Stimulated activated naive CD8-positive, alpha-beta T cell treated with anti-CD3 and anti-CD28 coated beads, Interleukin-15, amount 100 ng/mL, for 72 hours (primary cell): Measurements from ENCODE around the gene MVP.
"Not testable (repeated sequence)": the region's sequence is repeated elsewhere in the genome, so short reads cannot be mapped to it uniquely, and the experiment has no call there.

Experiments
- ATAC-seq: fragments of 150-1000 bp; cut with Tn5 transposase; 2 replicates; pipeline ENCODE4 v1.10.0; 2021; ENCODE audit warnings: mild to moderate bottlenecking, moderate library complexity
- DNase-seq, 2 donors: peaks; one replicate each; pipeline ENCODE4 v3.0.0; 2021 to 2022
- H3K27ac Mint-ChIP-seq, 2 donors: one replicate each; pipeline ENCODE4 v1.8.0; 2022; ENCODE audit warnings: mild to moderate bottlenecking in 2 of 2, mixed read lengths in 2 of 2, moderate library complexity in 2 of 2
- H3K27me3 Mint-ChIP-seq: one replicate; pipeline ENCODE4 v1.8.0; 2022; ENCODE audit warnings: mixed read lengths
- H3K4me1 Mint-ChIP-seq: one replicate; pipeline ENCODE4 v1.8.0; 2022; ENCODE audit warnings: mild to moderate bottlenecking, mixed read lengths
- H3K4me3 Mint-ChIP-seq, 2 donors: one replicate each; pipeline ENCODE4 v1.8.0; 2022; ENCODE audit warnings: mild to moderate bottlenecking in 2 of 2, mixed read lengths in 2 of 2, moderate library complexity in 1 of 2
- H3K9me3 Mint-ChIP-seq, 2 donors: one replicate each; pipeline ENCODE4 v1.8.0; 2022; ENCODE audit warnings: mixed read lengths in 2 of 2

MVP gene

DNA sequence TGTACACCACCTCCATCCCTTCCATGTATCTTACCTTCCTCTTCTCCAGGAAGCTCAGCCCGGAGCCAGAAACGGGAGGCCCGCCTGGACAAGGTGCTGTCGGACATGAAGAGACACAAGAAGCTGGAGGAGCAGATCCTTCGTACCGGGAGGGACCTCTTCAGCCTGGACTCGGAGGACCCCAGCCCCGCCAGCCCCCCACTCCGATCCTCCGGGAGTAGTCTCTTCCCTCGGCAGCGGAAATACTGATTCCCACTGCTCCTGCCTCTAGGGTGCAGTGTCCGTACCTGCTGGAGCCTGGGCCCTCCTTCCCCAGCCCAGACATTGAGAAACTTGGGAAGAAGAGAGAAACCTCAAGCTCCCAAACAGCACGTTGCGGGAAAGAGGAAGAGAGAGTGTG is 756 bp upstream of the MVP start:
- no peaks in the 10 kb centered on the region for H3K9me3 Mint-ChIP-seq
- peaks cover 78% of the 10 kb centered on the region for H3K4me1 Mint-ChIP-seq
- DNase-seq (no peak), ATAC-seq (no peak)
- H3K27ac Mint-ChIP-seq, result peak overlapping the region in 1 of 2 donors; percentile 90
- no peaks in the 10 kb centered on the region for H3K27me3 Mint-ChIP-seq
- peak overlapping the region; percentile 93 to 97 for H3K4me3 Mint-ChIP-seq

- no peaks in the 10 kb centered on the region for H3K27me3 Mint-ChIP-seq
- H3K27ac Mint-ChIP-seq, result peak overlapping the region; percentile 86 to 97
- H3K9me3 Mint-ChIP-seq, result no peaks in the 10 kb centered on the region
- peak; percentile 78 for ATAC-seq
- H3K4me3 Mint-ChIP-seq, result peak overlapping the region; percentile 93 to 97
- peaks cover 83% of the 10 kb centered on the region for H3K4me1 Mint-ChIP-seq
- peak in 1 of 2 donors; percentile 73 for DNase-seq
Measured at GRCh38 chr16:29820730-29821642, 724 bp downstream of the MVP start.

DNA sequence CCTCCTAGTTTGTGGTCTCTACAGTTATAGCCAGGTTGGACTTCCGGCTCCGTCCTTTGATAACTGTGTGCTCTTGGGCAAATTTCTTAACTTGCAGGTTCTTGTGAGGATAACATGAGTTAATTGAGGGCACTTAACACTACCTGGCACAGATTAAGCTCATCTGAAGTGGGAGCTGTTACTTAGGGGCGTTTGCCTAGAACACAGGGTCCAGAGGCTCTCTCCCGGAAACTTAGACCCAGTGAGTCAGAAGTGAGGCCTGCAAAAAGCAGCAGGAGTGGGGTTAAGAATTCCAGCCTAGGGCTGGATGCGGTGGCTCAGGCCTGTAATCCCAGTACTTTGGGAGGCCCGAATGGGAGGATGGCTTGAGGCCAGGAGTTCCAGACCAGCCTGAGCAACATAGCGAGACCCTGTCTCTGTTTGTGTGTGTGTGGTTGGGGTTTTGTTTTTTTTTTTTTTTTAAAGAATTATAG is 1.4 kb downstream of the MVP start:
- DNase-seq (no peak), ATAC-seq (no peak)
- H3K27ac Mint-ChIP-seq, result peak overlapping the region; percentile 86
- peak overlapping the region; percentile 93 to 97 for H3K4me3 Mint-ChIP-seq
- H3K27me3 Mint-ChIP-seq, result no peaks in the 10 kb centered on the region
- H3K4me1 Mint-ChIP-seq, result peaks cover 89% of the 10 kb centered on the region
- H3K9me3 Mint-ChIP-seq, result no peaks in the 10 kb centered on the region

- Mint-ChIP-seq H3K4me1 (peaks cover 74% of the 10 kb centered on the region), H3K27ac (peak overlapping the region; percentile 69 to 74), H3K27me3 (no peaks in the 10 kb centered on the region), H3K9me3 (no peaks in the 10 kb centered on the region), H3K4me3 (peak overlapping the region; percentile 67 to 79)
- DNase-seq, result no peak
- no peak for ATAC-seq
Measured at GRCh38 chr16:29824589-29825144, 4.4 kb downstream of the MVP start.

DNA sequence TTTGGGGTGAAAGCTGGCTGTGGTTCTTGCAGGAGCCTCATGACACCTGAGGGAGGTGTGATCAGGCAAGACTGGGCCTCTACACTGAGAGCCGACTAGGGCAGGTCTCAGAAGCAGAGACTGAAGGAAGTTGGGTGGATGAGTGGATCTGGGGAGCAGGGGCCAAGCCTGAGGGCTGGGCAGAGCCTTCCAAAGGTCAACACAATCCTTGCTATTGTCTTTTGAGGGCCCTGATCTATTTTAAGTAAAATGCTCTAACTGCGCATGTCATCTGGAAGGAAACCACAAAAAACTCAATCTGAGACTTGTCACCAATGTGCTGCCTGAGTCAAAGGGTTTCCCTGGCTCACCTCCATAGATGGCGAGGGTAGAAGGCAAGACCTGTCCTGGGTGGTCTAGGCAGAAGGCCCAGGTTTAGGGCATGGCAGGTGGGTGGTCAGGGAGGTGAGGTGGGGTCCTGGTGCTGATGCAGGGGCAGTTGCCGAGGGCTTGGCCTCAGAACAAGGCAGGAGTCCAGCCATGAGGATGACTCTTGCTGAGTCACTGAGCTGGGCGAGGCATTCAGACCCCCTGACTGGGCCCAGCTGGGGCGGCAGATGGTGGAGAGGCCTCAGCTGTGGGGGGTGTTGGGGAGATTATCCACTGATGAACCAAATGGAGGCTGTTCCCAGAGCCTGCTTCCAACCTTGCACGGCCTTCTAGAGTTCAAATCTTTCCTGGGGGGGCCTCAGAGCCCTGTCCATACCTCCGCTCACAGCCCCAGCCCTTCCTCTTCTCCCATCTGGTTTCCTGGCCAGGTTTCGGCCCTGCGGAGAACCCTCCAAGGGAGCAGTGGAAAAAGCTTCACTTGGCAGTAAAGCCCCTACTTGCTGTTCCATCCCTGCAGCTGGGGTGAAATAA is 5.1 kb downstream of the MVP start:
- H3K9me3 Mint-ChIP-seq, result no peaks in the 10 kb centered on the region
- ATAC-seq (peak; percentile 67), DNase-seq (peak in 1 of 2 donors; percentile 68)
- peak overlapping the region; percentile 69 to 74 for H3K27ac Mint-ChIP-seq
- H3K4me3 Mint-ChIP-seq, result peak overlapping the region; percentile 67 to 79
- H3K27me3 Mint-ChIP-seq, result no peaks in the 10 kb centered on the region
- H3K4me1 Mint-ChIP-seq, result peaks cover 72% of the 10 kb centered on the region

DNA sequence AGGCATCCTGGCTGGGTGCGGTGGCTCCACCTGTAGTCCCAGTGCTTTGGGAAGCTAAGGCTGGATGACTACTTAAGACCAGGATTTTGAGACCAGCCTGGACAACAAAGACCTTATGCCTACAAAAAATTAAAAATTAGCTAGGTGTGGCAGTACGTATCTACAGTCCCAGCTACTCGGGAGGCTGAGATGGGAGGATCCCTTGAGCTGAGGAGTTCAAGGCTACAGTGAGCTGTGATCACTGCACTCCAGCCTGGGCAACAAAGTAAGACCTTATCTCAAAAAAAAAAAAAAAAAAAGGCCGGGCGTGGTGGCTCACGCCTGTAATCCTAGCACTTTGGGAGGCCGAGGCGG is 6.1 kb downstream of the MVP start:
- peaks cover 79% of the 10 kb centered on the region for H3K4me1 Mint-ChIP-seq
- DNase-seq, result no peak

DNA sequence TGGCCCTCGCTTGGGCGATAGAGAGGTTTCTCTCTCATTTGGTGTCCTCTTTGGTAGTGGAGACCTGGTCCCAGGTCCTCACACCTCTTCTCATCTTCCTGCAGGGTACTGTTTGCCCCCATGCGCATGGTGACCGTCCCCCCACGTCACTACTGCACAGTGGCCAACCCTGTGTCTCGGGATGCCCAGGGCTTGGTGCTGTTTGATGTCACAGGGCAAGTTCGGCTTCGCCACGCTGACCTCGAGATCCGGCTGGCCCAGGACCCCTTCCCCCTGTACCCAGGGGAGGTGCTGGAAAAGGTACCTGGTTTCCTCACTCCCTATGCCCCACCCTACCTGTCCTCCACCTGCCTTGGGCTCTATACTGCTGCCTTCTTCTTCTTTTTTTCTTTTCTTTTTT is 10.5 kb downstream of the MVP start:
- Mint-ChIP-seq H3K27me3 (no peaks in the 10 kb centered on the region), H3K4me1 (peaks cover 47% of the 10 kb centered on the region), H3K4me3 (no peak overlapping the region), H3K27ac (no peak overlapping the region), H3K9me3 (no peaks in the 10 kb centered on the region)
- DNase-seq, result no peak
- no peak for ATAC-seq

More for the DNA sequence above, 6.1 kb downstream of the MVP start:
- ATAC-seq, result no peak
- Mint-ChIP-seq H3K27ac (peak overlapping the region; percentile 89 to 96), H3K27me3 (no peaks in the 10 kb centered on the region), H3K4me3 (peak overlapping the region; percentile 76 to 82), H3K9me3 (no peaks in the 10 kb centered on the region)

DNA sequence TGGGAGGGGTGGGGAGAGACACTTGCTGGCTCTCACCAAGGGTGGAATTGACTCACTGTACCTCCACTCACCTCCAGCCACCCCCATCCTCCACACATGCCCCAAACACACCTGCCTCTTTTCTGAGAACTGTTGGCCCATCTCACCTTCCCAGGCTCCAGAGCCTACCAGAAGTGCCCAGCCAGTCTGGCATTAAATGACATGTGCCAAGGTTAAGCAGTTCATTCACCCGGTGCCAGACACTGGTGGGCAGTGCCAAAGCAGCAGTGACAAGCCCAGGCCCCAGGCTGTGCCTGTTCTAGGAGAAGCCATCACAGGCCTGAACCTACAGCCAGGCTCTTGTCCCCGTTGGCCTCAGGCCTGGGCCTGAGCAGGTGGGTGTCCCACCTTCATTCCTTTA is 11.2 kb downstream of the MVP start:
- Mint-ChIP-seq H3K4me1 (peaks cover 40% of the 10 kb centered on the region), H3K27me3 (no peaks in the 10 kb centered on the region), H3K9me3 (no peaks in the 10 kb centered on the region), H3K4me3 (no peak overlapping the region), H3K27ac (no peak overlapping the region)
- DNase-seq, result no peak
- no peak for ATAC-seq

DNA sequence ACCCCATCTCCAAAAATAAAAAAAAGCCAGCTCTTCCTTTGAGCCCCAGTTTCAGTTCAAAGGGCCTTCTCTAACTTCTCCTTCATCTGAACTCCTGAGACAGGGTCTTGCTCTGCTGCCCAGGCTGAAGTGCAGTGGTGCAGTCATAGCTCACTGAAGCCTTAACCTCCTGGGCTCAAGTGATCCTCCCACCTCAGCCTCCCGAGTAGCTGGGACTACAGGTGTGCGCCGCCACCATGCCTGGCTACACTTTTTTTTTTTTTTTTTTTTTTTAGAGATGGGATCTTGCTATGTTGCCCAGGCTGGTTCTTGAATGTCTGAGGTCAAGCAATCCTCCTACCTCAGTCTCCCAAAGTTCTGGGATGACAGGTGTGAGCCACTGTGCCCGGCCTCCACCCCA is 13.0 kb downstream of the MVP start:
- H3K4me3 Mint-ChIP-seq, H3K9me3 Mint-ChIP-seq, H3K27ac Mint-ChIP-seq, ATAC-seq, H3K27me3 Mint-ChIP-seq, DNase-seq: not testable (repeated sequence)
- H3K4me1 Mint-ChIP-seq, result peaks cover 26% of the 10 kb centered on the region

- no peak overlapping the region for H3K27ac Mint-ChIP-seq
- no peaks in the 10 kb centered on the region for H3K27me3 Mint-ChIP-seq
- no peaks in the 10 kb centered on the region for H3K9me3 Mint-ChIP-seq
- no peak overlapping the region for H3K4me3 Mint-ChIP-seq
- H3K4me1 Mint-ChIP-seq, result peaks cover 26% of the 10 kb centered on the region
- ATAC-seq (no peak), DNase-seq (no peak)
Measured at GRCh38 chr16:29834079-29834478, 13.8 kb downstream of the MVP start.

DNA sequence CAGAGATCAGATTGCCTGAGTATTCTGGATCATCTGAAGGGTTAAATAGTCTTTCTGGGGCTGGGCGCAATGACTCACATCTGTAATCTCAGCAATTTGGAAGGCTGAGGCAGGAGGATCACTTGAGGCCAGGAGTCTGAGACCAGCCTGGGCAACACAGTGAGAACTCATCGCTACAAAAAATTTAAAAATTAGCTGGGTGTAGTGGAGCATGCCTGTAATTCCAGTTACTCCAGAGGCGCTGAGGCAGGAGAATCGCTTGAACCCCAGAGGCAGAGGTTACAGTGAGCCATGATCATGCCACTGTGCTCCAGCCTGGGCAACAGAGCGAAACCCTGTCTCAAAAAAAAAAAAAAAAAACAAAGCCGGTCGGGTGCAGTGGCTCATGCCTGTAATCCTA is 15.7 kb downstream of the MVP start:
- Mint-ChIP-seq H3K4me3 (no peak overlapping the region), H3K27me3 (no peaks in the 10 kb centered on the region), H3K27ac (peak overlapping the region in 1 of 2 donors; percentile 27), H3K9me3 (no peaks in the 10 kb centered on the region), H3K4me1 (peaks cover 15% of the 10 kb centered on the region)
- ATAC-seq (no peak), DNase-seq (no peak)

DNA sequence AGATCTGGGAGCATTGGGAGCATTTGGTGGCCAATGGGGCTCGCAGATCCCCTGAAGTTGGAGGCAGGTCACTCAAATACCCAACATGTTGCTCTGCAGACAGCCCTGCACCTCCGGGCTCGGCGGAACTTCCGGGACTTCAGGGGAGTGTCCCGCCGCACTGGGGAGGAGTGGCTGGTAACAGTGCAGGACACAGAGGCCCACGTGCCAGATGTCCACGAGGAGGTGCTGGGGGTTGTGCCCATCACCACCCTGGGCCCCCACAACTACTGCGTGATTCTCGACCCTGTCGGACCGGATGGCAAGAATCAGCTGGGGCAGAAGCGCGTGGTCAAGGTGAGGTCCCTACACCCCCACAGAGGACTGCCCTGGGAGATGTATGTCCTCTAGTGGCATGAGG is 16.4 kb downstream of the MVP start:
- Mint-ChIP-seq H3K27me3 (no peaks in the 10 kb centered on the region), H3K4me1 (peaks cover 11% of the 10 kb centered on the region), H3K9me3 (no peaks in the 10 kb centered on the region)

DNA sequence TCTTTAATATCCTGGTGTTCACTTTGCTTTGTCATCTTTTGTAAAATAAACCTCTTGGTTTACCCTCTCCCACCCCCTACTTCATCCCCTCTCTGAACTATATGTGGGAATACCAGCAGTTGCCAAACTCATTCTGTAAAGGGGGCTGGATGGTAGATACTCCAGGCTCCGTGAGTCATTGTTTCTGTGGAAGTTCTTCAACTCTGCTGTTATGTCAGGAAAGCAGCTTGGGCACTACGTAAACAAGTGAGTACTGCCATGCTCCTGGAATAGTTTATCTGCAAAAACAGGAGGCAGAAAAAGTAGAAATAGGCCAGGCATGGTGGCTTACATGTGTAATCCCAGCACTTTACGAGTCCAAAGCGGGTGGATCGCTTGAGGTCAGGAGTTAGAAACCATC is 17.6 kb downstream of the MVP start:
- H3K27me3 Mint-ChIP-seq, result no peaks in the 10 kb centered on the region
- no peak overlapping the region for H3K4me3 Mint-ChIP-seq
- H3K27ac Mint-ChIP-seq, result no peak overlapping the region
- peaks cover 11% of the 10 kb centered on the region for H3K4me1 Mint-ChIP-seq
- no peak for DNase-seq
- H3K9me3 Mint-ChIP-seq, result no peaks in the 10 kb centered on the region
- ATAC-seq, result no peak

More for the DNA sequence above, 16.4 kb downstream of the MVP start:
- DNase-seq, result no peak
- Mint-ChIP-seq H3K27ac (no peak overlapping the region), H3K4me3 (no peak overlapping the region)
- no peak for ATAC-seq

DNA sequence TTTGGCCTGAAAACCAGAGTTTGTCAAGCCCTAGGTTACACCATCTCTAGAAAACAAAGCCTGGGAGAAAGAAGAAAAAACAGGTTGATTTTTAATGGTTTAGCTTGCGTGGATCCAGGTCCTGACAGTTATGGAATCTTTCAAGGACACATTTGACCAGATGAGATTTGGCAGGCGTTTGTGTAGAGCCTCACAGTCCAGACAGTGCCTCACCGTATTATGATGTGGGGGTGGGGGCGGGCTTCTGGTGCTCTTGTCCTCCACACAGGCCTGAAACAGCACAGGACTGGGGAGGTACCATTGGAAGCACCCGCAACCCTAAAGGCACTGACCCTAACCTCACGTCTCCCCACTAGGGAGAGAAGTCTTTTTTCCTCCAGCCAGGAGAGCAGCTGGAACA is 19.6 kb downstream of the MVP start:
- Mint-ChIP-seq H3K9me3 (no peaks in the 10 kb centered on the region), H3K4me3 (no peak overlapping the region), H3K4me1 (no peaks in the 10 kb centered on the region), H3K27ac (no peak overlapping the region), H3K27me3 (no peaks in the 10 kb centered on the region)
- no peak for DNase-seq
- ATAC-seq, result no peak

GRCh38 chr16:29840240-29840639 is 20.0 kb downstream of the MVP start:
- no peaks in the 10 kb centered on the region for H3K27me3 Mint-ChIP-seq
- DNase-seq (no peak), ATAC-seq (no peak)
- no peaks in the 10 kb centered on the region for H3K9me3 Mint-ChIP-seq
- H3K4me3 Mint-ChIP-seq, result no peak overlapping the region
- H3K27ac Mint-ChIP-seq, result peak overlapping the region in 1 of 2 donors; percentile 82
- H3K4me1 Mint-ChIP-seq, result no peaks in the 10 kb centered on the region
